ENCODE results near the gene MYO1B.

DNA sequence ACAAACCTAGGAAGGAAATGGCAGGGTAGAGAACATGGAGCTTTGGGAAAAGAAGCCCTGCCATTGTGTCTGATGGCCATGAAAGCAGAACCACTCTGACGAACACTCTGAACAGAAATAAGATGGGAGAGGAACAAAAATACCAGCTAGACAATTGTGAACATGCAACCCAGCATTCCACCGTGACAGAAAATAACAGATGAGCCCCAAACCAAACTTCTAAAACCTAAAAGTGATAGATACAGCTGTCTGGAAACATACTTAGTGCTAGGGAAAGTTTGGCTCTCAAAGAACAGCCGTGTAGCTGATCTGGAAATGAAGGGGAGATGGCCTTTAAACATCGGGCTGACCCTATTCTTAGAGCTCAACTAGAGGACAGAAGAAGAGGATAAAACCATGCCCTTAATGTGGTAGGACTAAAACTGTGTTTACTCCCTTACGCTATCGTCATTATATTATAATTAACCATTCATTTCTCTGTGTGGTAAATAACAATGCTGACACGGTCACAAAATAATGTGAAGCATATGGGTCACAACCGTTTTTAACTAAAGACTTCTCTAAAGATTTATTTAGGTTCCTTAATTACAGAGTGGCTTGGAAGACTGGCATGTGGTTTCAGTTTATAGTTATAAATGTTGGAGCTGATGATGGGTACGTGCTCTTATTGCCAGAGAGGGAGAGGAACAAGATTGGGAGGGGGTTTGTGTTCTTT lies 80.6 kb downstream of the MYO1B start:
- no peak for TF ChIP-seq EZH2 (IDR thresholded peaks at IDR 0.05; ENCODE audit: insufficient read depth, poor library complexity, severe bottlenecking)
- TF ChIP-seq EZH2phosphoT487 (IDR thresholded peaks at IDR 0.05; ENCODE audit: insufficient read depth, low read depth), result no peak

All from GM23248 (cell line).